A549 (cell line): ENCODE results near the gene VPS37D. TPM values are rescaled to one million over a fixed set of nuclear protein-coding genes. Genes with fewer than 3 reads are reported as not detected.
A peak's percentile ranks its signal among the peaks of the same experiment; 100 is the strongest.

Source experiments
- ATAC-seq, 2 experiments: fragments of 200-7000 bp in 1 of 2; fragments of >200 bp in 1 of 2; cut with Nextera tagmentation in 1 of 2; cut with Tn5 transposase in 1 of 2; 3 replicates each; pipeline versions ENCODE4 v1.8.0 to v1.9.1; 2018 to 2020; ENCODE audit warnings: mild to moderate bottlenecking in 1 of 2, moderate library complexity in 1 of 2
- CTCF ChIA-PET: fragments of 300-600 bp; sonication (Branson Sonifier 250); formaldehyde crosslinking; extraction: SDS; loops from one replicate; lab custom pipeline; 2021; ENCODE audit warnings: antibody characterized with exemption, inconsistent platforms; lab: Yijun Ruan, JAX
- POLR2A ChIA-PET: fragments of 350-600 bp; formaldehyde crosslinking; extraction: SDS; loops from one replicate; lab custom pipeline; 2021; ENCODE audit warnings: antibody characterized with exemption, inconsistent platforms; lab: Yijun Ruan, JAX
- DNase-seq, 2 experiments: peaks; one replicate each; pipeline versions ENCODE4 v3.0.0 to v3.0.0-alpha.2; 2011 to 2016; ENCODE audit warnings: low read depth in 1 of 2, low spot score in 1 of 2
- FAIRE-seq: peaks from 2 replicates; lab custom pipeline; 2011; peaks lifted over from hg19 to GRCh38; lab: Jason Lieb, UNC
- H3K27ac ChIP-seq, 2 experiments: fragments of >200 bp; sonication (Bioruptor Twin); formaldehyde crosslinking; 3 replicates each; pipeline ENCODE4 v1.5.1; 2016 to 2017
- H3K4me1 ChIP-seq: fragments of >200 bp; sonication (Bioruptor Twin); formaldehyde crosslinking; 3 replicates; pipeline ENCODE4 v1.6.1; 2016
- H3K4me2 ChIP-seq: fragments of >200 bp; sonication (Bioruptor Twin); formaldehyde crosslinking; 3 replicates; pipeline ENCODE4 v1.6.1; 2016
- H3K4me3 ChIP-seq: fragments of >200 bp; sonication (Bioruptor Twin); formaldehyde crosslinking; 3 replicates; pipeline ENCODE4 v1.5.1; 2016
- H3K9me3 ChIP-seq: fragments of >200 bp; sonication (Bioruptor Twin); formaldehyde crosslinking; 3 replicates; pipeline ENCODE4 v1.6.1; 2016
- BHLHE40 ChIP-seq: IDR thresholded peaks from 2 replicates; pipeline ENCODE4 v1.6.1; 2012; ENCODE audit warnings: low read depth, low read length, inconsistent platforms
- FOSL2 ChIP-seq, 2 experiments: fragments of 450-650 bp in 1 of 2; fragments of >200 bp in 1 of 2; sonication (Bioruptor Twin) in 1 of 2; formaldehyde crosslinking; IDR thresholded peaks; 2 replicates each; pipeline versions ENCODE4 v1.5.0 to v1.6.1; 2016 to 2020; ENCODE audit warnings: mild to moderate bottlenecking in 1 of 2, moderate library complexity in 1 of 2
- PHF8 ChIP-seq: fragments of 200-600 bp; sonication (generic); IDR thresholded peaks from 2 replicates; pipeline ENCODE4 v1.6.1; 2016; ENCODE audit warnings: low read depth, mild to moderate bottlenecking, antibody characterized with exemption, moderate library complexity, borderline replicate concordance
- POLR2AphosphoS2 ChIP-seq: conservative IDR thresholded peaks from 2 replicates; pipeline ENCODE4 v1.6.1; 2012; ENCODE audit warnings: low read length, improper control_type of control experiment, inconsistent platforms
- RAD21 ChIP-seq, 2 experiments: fragments of >200 bp in 1 of 2; sonication (Bioruptor Twin) in 1 of 2; formaldehyde crosslinking in 1 of 2; IDR thresholded peaks in 1 of 2; conservative IDR thresholded peaks in 1 of 2; 2 replicates in 1 of 2; 3 replicates in 1 of 2; pipeline ENCODE4 v1.6.1; 2012 to 2018; ENCODE audit warnings: inconsistent platforms in 1 of 2
- RARB ChIP-seq: fragments of 250-450 bp; sonication (Bioruptor Pico); IDR thresholded peaks from 2 replicates; pipeline ENCODE4 v1.8.0; 2021; ENCODE audit warnings: mild to moderate bottlenecking, moderate library complexity
- REST ChIP-seq: fragments of 200-600 bp; sonication (generic); IDR thresholded peaks from 2 replicates; pipeline ENCODE4 v1.6.1; 2016; ENCODE audit warnings: antibody characterized with exemption, mild to moderate bottlenecking, moderate library complexity
- RFX5 ChIP-seq: fragments of 450-650 bp; IDR thresholded peaks from 2 replicates; pipeline ENCODE4 v1.7.1; 2014; ENCODE audit warnings: antibody characterized with exemption, mild to moderate bottlenecking, moderate library complexity
- SMC3 ChIP-seq: fragments of >200 bp; sonication (Bioruptor Twin); formaldehyde crosslinking; IDR thresholded peaks from 3 replicates; pipeline ENCODE4 v1.6.1; 2018; ENCODE audit warnings: inconsistent platforms
- TFCP2L1 ChIP-seq: fragments of 250-450 bp; sonication (Bioruptor Pico); IDR thresholded peaks from 2 replicates; pipeline ENCODE4 v1.5.0; 2021; ENCODE audit warnings: mild to moderate bottlenecking
- USF2 ChIP-seq: fragments of 450-650 bp; IDR thresholded peaks from 2 replicates; pipeline ENCODE4 v1.6.1; 2014; ENCODE audit warnings: antibody characterized with exemption
- ZC3H11A ChIP-seq: fragments of 450-650 bp; IDR thresholded peaks from 2 replicates; pipeline ENCODE4 v1.6.1; 2014; ENCODE audit warnings: antibody characterized with exemption, mild to moderate bottlenecking
- ZFP36 ChIP-seq: fragments of 450-650 bp; IDR thresholded peaks from 2 replicates; pipeline ENCODE4 v1.6.1; 2014; ENCODE audit warnings: borderline replicate concordance; ENCODE audit not compliant: partially characterized antibody
- WGBS: methylation state at CpG from one replicate; pipeline ENCODE4 v1.1.6; 2017; ENCODE audit errors: missing lambda C conversion rate; 5-methylcytosine and 5-hydroxymethylcytosine counted together
- polyA plus RNA-seq, 4 experiments: library from polyadenylated mRNA; depleted of rRNA in 3 of 4; stranded (reverse); fragments of >200 nt; fragmentation: RNase III in 1 of 4; extraction: RNeasy Plus Mini Kit Qiagen cat#74134 plus additional on column Dnase treatment in 1 of 4; gene quantifications; 2 replicates in 3 of 4; 3 replicates in 1 of 4; pipeline ENCODE4 v1.2.3, GENCODE V29; 2011 to 2017

The VPS37D gene
- polyA plus RNA-seq, 2 of the 4 experiments (the other 2 are of a cell fraction): 2.6 to 3.3 TPM

GRCh38 chr7:73648593-73649332 lies 18.9 kb upstream of the VPS37D start:
- Histone ChIP-seq H3K4me2 (peak overlapping the region; percentile 98), H3K4me1 (peaks cover 13% of the 10 kb centered on the region; the same call in 2 of the 3 replicates), H3K9me3 (no peaks in the 10 kb centered on the region), H3K4me3 (peak overlapping the region; percentile 68; the same call in 1 of the 3 replicates), H3K27ac (peak overlapping the region; percentile 91 to 95; a peak in 5 of 6 replicates)
- TF ChIP-seq POLR2AphosphoS2 (no peak), BHLHE40 (no peak), SMC3 (no peak), ZFP36 (no peak), FOSL2 (IDR thresholded peaks at IDR 0.05) (no peak), FOSL2 (CRISPR knock-in tag; IDR thresholded peaks at IDR 0.05) (no peak), PHF8 (no peak)
- 73% methylated on average over 1 of the region's 1 CpG for WGBS
- no peak for ATAC-seq
- no peak for DNase-seq
- ChIA-PET POLR2A (no interaction called here), CTCF (interaction anchor here (1.1 to 4.0 kb wide), 2 partner anchors 19 to 41 kb away, joined by 4 to 17 read pairs; no protein-coding TSS in a partner anchor)
- FAIRE-seq: no peak

- no peak for DNase-seq
- Histone ChIP-seq H3K4me1 (peaks cover 13% of the 10 kb centered on the region; the same call in 2 of the 3 replicates), H3K4me2 (no peak overlapping the region), H3K9me3 (no peaks in the 10 kb centered on the region), H3K27ac (no peak overlapping the region), H3K4me3 (no peak overlapping the region)
- ChIA-PET POLR2A (no interaction called here), CTCF (interaction anchor here (0.5 to 1.1 kb wide), 2 partner anchors 20 to 116 kb away, joined by 3 to 4 read pairs; no protein-coding TSS in a partner anchor)
- 76% methylated on average over 8 of the region's 9 CpGs for WGBS
- FAIRE-seq: no peak
- no peak for ATAC-seq
- TF ChIP-seq RFX5: no peak
- no peak for TF ChIP-seq REST
- TF ChIP-seq RAD21 (conservative IDR thresholded peaks at IDR 0.05 in 1 of 2, IDR thresholded peaks at IDR 0.05 in 1 of 2): no peak
- no peak for TF ChIP-seq RARB (CRISPR knock-in tag)
- TF ChIP-seq ZC3H11A: no peak
- TF ChIP-seq, all 56 proteins: peak for 0
Measured at GRCh38 chr7:73649576-73649975, 18.1 kb upstream of the VPS37D start.

- TF ChIP-seq USF2: no peak
- TF ChIP-seq TFCP2L1: no peak
- no peaks in the 10 kb centered on the region for H3K9me3 ChIP-seq
- POLR2A ChIA-PET: no interaction called here
- FAIRE-seq (no peak), ATAC-seq (no peak), DNase-seq (no peak)
- CTCF ChIA-PET: interaction anchor here (1.1 kb wide), 1 partner anchor 27 kb away, joined by 4 read pairs; no protein-coding TSS in a partner anchor
- peaks cover 13% of the 10 kb centered on the region; the same call in 2 of the 3 replicates for H3K4me1 ChIP-seq
- WGBS: 69% methylated on average over 5 of the region's 5 CpGs
- no peak overlapping the region for H3K4me2 ChIP-seq
- H3K27ac ChIP-seq: no peak overlapping the region
- H3K4me3 ChIP-seq: no peak overlapping the region
Measured at GRCh38 chr7:73650524-73650923, 17.1 kb upstream of the VPS37D start.
